ENCODE results near the gene HIPK2.

- TF ChIP-seq, protein P1, sequence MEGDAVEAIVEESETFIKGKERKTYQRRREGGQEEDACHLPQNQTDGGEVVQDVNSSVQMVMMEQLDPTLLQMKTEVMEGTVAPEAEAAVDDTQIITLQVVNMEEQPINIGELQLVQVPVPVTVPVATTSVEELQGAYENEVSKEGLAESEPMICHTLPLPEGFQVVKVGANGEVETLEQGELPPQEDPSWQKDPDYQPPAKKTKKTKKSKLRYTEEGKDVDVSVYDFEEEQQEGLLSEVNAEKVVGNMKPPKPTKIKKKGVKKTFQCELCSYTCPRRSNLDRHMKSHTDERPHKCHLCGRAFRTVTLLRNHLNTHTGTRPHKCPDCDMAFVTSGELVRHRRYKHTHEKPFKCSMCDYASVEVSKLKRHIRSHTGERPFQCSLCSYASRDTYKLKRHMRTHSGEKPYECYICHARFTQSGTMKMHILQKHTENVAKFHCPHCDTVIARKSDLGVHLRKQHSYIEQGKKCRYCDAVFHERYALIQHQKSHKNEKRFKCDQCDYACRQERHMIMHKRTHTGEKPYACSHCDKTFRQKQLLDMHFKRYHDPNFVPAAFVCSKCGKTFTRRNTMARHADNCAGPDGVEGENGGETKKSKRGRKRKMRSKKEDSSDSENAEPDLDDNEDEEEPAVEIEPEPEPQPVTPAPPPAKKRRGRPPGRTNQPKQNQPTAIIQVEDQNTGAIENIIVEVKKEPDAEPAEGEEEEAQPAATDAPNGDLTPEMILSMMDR (IDR thresholded peaks at IDR 0.05), result no peak
- TF ChIP-seq POLR2A (IDR thresholded peaks at IDR 0.05), result no peak
These were observed 4.4 kb downstream of the HIPK2 start for GRCh38 chr7:139773371-139773770.
